ENCODE data around the gene CEP63.

CEP63 gene

DNA sequence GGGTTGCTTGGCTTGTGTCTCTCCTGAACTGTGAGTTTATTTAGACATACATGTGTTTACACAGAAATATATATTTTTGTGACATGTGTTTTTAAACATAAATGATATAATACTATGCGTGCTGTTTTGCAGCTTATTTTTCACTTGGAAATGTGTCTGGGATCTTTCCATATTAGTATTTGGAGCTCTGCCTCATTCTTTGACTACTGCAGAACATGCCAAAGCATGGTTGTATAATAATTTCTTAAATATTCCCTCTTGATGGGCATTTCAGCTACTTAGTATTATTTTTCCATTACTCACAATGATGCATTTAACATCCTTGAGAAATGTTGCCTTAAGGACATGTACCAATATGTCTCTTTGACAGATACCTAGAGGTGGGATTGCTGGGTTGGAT lies 19.5 kb upstream of the CEP63 start:
- DNase-seq (ENCODE audit: low read depth in 2 of 2, low spot score in 1 of 2): no peak

DNA sequence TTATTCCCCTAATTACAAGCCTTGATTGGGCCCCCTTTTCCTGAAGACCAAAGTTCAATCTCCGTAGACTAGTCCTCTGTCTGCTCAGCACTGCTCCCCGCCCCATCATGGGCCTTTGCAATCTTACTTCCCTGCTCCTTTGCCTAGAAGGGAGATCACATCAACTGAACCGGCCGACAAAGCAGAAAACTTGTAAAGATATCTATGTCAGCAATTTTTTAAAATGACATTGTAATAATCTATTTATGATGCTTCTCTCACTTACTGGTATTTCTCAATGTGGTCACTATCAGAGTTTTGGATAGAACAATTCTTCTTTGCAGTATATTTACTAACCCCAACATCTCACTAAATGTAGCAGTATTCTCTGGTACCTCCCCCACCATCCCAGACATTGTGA lies 17.3 kb upstream of the CEP63 start:
- DNase-seq (ENCODE audit: low read depth in 2 of 2, low spot score in 1 of 2): no peak

DNA sequence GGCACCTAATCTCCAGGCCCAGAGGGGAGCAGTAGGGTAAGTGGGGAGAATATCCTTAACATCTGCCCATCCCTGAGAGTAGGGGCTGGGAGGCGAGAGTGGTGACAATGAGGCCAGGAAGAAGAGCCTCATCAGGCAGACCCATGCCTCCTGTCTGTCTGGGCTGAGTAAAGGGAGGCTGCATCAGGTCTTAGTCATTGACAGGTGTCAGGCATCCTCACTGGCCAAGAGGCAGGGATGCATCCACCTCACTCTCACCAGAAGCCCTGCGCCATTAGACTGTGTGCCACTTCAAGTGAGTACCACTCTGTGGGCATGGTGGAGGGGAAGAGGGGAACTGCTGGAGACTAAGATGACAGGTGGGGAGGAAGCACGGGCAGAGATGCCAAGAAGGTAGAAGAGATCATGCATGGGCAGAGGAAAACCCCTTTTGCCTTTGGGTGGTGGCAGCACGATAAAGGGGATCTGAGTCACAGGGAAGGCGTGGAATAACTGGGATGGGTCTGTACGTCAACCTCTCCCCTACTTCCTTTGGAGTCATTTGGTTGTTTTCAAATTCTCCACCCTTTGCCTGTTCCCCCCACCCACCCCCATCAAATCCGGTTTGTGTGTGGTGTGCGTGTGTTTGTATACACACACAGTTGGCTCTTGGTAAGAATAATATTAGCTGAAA lies 14.2 kb upstream of the CEP63 start:
- DNase-seq (ENCODE audit: low read depth in 2 of 2, low spot score in 1 of 2): no peak

DNA sequence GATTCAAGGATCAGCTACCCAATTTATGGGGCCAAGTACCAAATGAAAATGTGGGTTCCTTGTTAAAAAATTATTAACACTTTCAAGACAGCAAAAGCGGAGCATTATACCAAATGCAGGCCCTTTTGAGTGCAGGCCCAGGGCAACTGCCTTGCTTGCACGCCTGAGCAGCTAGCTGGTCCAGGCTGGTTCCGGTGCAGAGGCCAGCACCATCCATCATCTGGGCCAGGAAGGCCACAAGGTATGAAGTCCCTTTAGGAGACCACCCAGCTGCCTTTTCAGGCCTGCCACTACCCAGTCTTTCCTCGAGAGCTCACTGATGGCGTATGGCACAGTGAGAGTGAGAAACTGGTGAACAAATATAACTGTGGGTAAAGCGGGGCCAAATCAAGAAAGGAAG lies 13.0 kb upstream of the CEP63 start:
- no peak for DNase-seq (ENCODE audit: low read depth in 2 of 2, low spot score in 1 of 2)

DNA sequence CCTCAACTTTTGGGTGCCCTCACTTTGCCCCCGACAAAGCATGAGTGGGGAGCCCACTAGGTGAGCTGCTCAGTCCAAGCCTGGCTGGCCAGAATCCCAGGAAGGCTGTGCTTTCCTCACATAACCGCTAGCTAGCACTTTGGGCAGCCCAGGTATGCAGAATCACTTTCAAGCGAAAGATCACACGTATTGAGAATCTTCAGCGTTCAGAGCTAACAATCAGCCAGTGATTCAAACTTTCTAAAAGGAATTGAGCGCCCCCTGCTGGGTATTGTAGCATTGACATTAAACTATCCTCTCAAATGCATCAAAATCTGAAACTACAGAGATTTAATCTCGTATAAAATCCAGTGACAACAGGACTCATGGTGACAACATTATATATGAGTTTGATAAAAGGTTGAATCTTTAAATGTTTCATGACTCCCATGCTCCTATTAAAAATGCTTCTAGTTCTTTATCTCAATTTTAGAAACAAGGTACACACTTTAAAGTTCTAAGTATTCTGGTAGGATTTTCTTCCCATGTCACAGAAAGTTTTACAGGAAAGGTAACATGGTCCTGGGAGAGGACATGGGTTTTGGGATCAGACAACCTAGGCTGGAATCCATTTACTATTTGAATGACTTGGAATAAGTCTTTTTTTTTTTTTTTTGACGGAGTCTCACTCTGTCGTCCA lies 11.8 kb upstream of the CEP63 start:
- DNase-seq (ENCODE audit: low read depth in 2 of 2, low spot score in 1 of 2): peak; percentile 65 to 69

DNA sequence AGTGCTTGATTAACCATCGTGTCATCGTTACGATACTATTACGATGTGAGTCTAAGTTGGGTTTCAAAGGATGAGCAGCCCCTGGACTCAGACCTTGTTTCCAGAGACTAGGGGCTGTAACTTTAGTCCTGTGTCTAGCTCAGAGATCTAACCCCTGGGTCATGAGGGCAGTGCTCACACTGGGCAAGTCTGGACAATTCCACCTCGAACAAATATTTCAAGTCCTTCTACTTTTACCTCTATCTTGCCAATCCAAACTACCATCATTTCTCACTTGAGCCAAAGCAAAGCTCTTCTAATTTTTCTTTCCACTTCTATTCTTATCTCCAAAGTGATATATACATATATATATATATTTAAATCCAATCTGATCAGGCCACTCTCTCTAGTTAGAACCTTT lies 10.9 kb upstream of the CEP63 start:
- DNase-seq (ENCODE audit: low read depth in 2 of 2, low spot score in 1 of 2): no peak

DNA sequence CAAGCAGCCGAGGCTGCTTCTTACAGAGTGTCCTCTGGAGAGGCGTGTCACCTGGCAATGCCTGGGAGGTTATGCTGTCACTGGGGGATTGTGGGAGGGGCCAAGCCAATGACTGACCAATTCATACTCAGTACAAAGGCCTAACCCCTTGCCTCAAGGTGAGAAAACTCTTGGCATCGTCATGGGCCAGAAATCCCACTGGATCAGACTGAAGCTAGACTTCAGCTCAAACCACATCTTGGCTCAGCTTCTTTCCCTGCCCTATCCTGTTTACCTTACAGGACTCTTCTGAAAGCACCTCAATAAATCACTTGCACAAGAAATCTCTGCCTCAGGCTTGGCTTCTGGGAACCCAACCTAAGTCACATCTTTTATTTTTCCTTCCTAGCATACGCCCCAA lies 9.6 kb upstream of the CEP63 start:
- DNase-seq (ENCODE audit: low read depth in 2 of 2, low spot score in 1 of 2): no peak

DNA sequence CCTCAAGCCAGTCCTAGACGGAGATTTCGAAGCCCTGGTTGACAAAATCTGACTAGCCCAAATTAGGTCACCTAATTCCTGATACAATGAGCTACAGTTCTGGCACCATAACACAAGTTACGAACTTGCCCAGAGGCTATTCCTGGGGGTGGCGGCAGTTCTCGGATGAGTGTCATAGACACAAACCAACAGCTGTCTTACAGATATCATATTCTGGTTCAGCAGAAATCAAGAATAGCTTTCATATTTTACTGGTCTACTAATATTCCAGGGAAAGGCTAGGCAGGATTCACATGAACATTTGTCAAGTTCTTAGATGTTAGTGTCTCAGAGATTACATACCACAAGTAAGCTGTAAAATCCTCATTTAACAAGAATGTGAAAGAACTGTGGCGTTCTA lies 8.9 kb upstream of the CEP63 start:
- DNase-seq (ENCODE audit: low read depth in 2 of 2, low spot score in 1 of 2): no peak

DNA sequence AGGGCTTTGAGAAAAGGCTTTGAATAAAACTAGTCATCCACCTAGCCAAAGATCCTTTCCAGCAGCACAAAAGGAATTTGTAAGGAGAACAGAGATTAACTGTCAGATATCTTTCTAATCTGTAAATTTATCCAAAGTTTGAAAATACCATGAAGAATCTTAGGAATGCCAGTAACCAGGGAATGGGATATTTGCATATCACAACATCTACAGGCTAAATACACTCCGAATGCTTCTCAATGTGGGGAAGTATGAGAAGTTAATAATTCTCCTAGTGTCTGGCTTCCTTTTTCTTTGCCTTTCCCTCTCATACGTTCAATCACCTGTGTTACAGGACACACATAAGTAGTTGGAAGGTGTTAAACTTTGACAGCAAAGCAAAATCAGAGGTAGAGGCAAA lies 7.9 kb upstream of the CEP63 start:
- no peak for DNase-seq (ENCODE audit: low read depth in 2 of 2, low spot score in 1 of 2)

DNA sequence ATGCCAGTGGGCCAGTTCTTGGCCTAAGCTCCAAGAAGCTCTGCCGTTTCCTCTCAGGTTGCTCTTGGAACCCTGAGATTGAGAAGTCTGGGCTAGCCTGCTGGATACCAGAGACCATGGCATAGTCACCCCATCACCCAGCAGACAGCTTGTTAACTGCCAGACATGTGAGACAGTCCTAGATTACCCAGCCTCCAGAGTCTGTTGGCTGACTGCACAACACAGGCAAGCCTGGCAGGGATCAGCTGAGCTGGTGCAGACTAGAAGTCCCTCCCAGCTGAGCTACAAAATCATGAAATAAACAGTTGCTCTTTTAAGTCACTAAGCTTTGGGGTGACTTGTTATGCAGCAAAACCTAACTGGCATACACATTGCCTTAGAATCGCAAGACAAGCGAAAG lies 5.3 kb upstream of the CEP63 start:
- no peak for DNase-seq (ENCODE audit: low read depth in 2 of 2, low spot score in 1 of 2)

DNA sequence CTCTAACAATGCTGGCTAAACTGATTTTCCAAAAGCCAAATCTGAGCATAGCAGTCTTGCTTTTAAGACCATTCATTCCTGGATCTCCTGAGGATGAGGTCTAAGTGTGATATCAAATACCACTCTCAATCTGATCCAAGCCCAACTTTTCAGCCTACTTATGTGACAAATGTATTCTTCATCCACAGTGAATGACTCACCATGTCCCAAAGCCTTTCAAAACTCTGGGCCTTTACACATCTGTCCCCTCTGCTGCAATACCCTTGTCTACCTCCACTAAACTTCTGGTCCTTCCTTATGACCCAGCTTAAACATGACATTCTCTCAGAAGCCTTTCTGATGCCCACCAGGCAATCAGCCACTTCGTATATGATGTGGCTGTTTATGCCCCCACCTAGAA lies 4.7 kb upstream of the CEP63 start:
- no peak for DNase-seq (ENCODE audit: low read depth in 2 of 2, low spot score in 1 of 2)

DNA sequence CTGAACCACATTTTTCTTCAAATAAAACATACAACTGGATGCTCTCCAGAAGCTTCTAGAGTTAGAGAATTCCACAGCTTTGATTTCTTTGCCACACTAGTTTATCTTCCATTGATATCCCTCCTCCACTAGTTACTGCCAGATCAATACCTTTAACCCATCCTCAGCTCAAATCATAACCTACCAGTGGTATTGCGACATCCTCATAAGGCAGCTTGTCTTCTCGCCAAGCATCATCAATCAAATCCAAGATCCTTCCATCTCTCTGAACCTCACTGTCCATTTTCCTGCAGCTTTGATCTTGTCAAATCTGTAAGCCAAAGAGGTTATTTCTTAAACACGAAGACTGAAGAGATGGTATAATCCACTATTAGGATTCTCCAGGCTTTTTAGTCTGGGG lies 3.2 kb upstream of the CEP63 start:
- DNase-seq (ENCODE audit: low read depth in 2 of 2, low spot score in 1 of 2): no peak

DNA sequence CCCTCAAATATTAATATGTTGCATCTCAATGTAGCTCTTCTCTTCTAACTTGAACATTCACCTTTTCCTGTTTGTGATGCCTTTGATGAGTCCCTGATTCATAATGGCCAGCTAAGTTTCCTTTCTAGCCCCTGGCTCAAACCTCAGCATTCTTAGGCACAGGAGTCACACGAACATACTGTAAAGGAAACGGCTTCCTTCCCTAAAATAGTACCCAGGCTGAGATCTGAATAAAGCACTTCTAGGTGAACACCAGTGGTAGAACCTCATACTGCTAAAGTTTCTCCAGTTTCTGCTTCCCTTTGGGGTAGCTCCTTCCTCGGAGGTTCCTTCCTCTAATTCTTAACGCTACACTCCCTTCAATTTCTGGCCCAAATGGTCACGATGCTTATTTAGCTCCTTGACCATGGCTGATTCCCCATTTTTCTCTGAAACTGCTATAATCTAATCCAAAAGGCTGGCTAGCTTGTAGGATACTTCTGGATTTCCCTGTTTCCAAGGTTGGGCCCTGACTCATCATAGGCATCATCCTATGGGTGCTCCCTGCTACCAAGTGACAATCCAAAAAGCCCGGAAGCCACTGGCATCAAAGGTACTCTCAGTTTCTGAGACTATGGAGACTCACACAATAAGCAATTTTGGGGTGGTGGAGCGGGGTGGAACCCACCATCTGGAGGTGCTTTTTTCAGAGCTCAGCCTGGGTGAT lies 2.5 kb upstream of the CEP63 start:
- no peak for DNase-seq (ENCODE audit: low read depth in 2 of 2, low spot score in 1 of 2)

DNA sequence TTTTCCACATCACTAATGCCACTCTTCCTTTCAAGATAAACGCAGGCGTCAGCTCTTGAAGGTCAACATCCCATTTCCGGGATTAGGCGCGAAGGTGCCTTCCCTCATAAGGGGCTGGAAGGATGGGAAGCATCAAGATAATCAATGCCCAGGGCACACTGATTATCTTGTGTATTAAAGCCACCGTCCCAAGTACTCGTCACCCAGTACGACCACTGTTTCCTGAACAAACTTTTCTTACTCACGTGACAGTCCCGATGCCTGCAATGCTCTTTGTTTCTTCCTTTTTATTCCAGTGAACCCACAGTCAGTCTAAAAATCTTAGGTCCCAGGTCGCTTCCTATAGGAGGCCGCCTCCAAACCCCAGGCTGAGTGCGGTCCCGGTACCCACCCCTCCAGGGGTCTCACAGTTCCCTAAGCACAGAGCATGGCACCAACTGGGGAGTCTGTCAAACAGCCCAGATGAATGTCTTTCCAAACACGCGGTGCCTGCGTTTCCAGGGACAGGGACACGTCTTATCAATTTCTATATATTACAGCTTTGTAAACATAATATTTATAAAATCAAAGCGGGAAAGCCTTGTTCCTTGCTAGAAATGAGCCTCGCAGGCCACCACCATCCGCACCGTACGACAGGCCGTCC lies 661 bp upstream of the CEP63 start:
- no peak for DNase-seq (ENCODE audit: low read depth in 2 of 2, low spot score in 1 of 2)

DNA sequence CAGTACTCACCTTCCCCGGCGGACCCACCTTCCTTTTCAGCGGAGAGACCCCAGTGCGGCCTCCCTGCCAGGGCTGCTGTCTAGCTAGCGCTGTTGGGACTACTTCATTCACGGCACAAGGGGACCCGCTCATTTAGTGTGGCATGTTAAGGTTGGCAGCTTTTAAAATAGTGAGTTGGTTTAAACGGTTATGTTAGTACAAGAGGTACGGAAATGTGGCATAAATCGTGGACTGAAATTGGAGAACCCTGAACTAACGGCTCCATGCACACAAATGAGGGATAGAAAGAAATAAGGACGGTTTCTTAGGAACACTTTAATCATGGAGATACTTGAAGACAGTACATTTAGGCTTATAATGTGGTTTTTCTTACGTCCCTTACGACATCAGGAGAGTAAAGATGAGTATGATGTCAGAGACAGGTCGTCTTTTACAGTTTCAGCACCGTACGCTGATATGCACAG lies 752 bp downstream of the CEP63 start:
- DNase-seq (ENCODE audit: low read depth in 2 of 2, low spot score in 1 of 2): peak in 1 of 2 donors; percentile 3

DNA sequence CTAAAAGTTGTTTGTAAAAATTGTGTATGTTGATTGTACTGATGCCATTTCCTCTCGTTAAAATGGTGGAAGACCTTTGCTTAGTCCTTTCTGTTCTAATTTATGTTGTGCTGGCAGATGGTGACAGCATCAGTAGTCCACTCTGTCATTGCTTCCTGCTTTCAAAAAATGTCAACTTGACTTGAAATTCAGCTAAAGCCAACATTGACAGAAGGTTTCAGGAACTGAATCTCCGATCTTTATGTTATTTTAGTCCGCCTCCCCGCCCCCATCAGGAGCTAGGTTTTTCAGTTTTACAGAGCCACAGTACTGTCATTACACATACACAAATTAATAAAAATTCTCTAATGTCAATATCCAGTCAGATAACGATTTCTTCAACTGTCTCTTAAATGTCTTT lies 1.5 kb downstream of the CEP63 start:
- DNase-seq (ENCODE audit: low read depth in 2 of 2, low spot score in 1 of 2): no peak

DNA sequence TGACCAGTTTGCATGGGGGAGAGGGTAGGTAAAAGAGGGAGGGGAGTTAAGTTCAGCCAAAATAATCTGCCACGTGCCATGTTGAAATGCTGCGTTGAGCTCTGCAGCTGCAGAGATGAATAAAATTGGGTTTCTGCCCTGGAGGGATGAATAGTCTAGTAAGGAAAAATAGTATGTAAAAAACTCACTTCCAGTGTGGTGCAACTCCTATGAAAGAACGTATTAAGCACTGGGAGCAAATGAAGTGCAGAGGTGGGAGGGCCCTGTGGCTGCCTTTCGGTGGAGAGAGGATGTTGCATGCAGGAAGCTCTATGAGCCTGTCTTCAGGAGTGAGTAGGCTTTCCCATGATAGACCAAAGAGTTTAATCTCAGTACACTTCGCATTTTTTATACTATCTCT lies 8.6 kb downstream of the CEP63 start:
- DNase-seq (ENCODE audit: low read depth in 2 of 2, low spot score in 1 of 2): no peak

DNA sequence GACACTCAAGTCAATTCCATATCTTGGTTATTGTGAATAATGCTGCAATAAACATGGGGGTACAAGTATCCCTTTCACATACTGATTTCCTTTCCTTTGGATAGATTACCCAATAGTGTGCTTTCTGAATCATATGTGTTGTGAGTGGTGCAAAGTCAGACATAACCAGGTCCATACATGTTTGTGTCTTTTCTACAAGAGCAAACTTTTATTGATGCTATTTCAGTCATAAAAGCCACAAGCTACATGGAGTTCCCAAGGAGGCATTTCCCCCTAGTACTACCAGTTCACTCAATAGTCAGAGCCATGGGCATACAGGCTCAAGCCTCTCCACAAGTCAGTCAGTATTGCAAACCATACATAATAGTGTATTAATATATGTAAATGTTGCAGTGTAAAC lies 10.1 kb downstream of the CEP63 start:
- no peak for DNase-seq (ENCODE audit: low read depth in 2 of 2, low spot score in 1 of 2)

DNA sequence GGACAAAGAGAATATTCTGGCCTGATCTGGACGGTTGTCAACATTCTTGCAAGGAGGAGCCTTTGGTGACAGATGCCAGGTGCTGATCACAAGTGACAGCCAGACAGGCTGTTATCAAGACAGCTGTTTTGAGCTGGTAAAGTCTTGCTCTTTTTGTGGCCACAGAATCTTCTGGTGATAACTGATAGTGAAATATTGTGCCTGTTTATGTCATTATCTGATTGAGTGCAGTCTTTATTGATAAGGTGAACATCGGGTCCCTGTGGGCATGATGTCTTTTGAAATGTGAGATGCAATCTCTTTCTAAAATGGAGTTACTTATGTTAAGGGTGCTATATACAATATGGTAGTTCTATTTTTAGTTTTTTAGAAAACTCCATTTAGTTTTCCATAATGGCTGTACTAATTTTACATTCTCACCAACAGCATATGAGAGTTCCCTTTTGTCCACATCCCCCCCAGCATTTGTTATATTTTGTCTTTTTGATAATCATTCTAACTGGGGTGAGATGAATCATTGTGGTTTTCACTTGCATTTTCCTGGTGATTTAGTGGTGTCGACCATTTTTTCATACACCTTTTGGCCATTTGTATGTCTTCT lies 10.7 kb downstream of the CEP63 start:
- no peak for DNase-seq (ENCODE audit: low read depth in 2 of 2, low spot score in 1 of 2)

DNA sequence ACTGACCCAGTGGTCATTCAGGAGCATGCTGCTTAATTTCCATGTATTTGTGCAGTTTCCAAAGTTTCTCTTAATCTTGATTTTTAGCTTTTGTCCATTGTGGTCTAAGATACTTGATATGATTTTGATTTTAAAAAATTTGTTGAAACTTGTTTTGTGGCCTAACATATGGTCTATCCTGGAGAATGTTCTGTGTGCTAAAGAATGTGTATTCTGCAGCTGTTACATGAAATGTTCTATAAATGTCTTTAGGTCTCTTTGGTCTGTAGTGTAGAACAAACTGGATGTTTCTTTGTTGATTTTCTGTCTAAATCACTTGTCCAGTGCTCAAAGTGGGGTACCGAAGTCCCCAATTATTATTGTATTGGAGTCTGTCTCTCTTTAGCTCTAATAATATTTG lies 17.4 kb downstream of the CEP63 start:
- DNase-seq (ENCODE audit: low read depth in 2 of 2, low spot score in 1 of 2): no peak

DNA sequence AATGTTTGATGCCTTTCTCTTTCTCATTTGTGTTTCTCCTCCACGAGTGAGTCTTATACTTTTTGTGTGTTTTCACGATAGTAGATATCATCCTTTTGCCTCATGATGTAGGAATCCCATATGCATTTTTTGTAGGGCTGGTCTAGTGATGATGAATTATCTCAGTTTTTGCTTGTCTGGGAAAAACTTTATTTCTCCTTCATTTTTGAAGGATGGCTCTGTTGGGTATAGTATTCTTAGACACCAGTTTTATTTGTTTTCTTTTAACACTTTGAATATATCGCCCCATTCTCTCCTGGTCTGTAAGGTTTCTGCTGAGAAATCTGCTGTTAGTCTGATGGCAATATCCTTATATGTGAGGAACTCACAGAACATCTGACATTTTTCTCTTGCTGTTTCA lies 18.3 kb downstream of the CEP63 start:
- DNase-seq (ENCODE audit: low read depth in 2 of 2, low spot score in 1 of 2): no peak

DNA sequence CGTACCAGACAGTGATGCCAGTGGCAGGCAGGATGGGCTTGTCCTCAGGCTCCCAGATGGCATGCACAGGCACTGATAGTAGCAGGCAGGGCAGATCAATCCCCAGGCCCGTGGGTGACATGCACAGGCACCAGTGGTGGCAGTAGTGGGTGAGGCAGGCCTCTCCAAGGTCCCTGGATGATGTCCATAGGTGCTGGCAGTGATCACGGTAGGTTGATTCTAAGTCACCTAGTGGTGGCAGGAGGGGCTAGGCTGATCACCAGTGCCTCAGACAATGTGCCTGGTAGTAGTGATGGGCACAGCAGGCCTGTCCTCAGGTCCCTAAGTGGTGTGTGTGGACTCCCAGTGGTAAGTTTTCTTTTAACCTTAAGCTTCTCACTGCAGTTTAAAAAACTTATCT lies 19.6 kb downstream of the CEP63 start:
- no peak for DNase-seq (ENCODE audit: low read depth in 2 of 2, low spot score in 1 of 2)
